Esophagus squamous epithelium (tissue), 5 donors: Measurements from ENCODE around the gene AUTS2. TPM values are rescaled to one million over a fixed set of nuclear protein-coding genes. Genes with fewer than 3 reads are reported as not detected.

Source experiments
- DNase-seq: peaks from one replicate; lab custom pipeline; 2025; lab: John Stamatoyannopoulos, UW
- H3K27ac ChIP-seq, 4 donors: fragments of 200-600 bp; sonication (generic); one replicate each; pipeline ENCODE4 v1.5.1; 2016 to 2019; ENCODE audit warnings: mild to moderate bottlenecking in 1 of 4
- H3K27me3 ChIP-seq, 4 donors: fragments of 200-600 bp; sonication (generic); 1 replicate in 3 of 4; 2 replicates in 1 of 4; pipeline versions ENCODE4 v1.5.1 to v1.6.0; 2017 to 2021; ENCODE audit warnings: antibody characterized with exemption in 1 of 4
- H3K36me3 ChIP-seq, 3 donors: fragments of 200-600 bp; sonication (generic); one replicate each; pipeline ENCODE4 v1.5.1; 2016 to 2019
- H3K4me1 ChIP-seq, 3 donors: fragments of 200-600 bp; sonication (generic); one replicate each; pipeline ENCODE4 v1.5.1; 2017 to 2019
- H3K4me3 ChIP-seq, 4 donors: fragments of 200-600 bp; sonication (generic); 1 replicate in 3 of 4; 2 replicates in 1 of 4; pipeline ENCODE4 v1.5.1; 2016 to 2019; ENCODE audit warnings: mild to moderate bottlenecking in 2 of 4, moderate library complexity in 1 of 4
- H3K9me3 ChIP-seq, 3 donors: fragments of 200-600 bp; sonication (generic); one replicate each; pipeline ENCODE4 v1.5.1; 2016 to 2019
- CTCF ChIP-seq, 6 experiments: fragments of 450-650 bp in 4 of 6; fragments of 200-600 bp in 2 of 6; sonication (generic) in 2 of 6; IDR thresholded peaks; one replicate each; pipeline ENCODE4 v1.5.1; 2016 to 2019; ENCODE audit warnings: antibody characterized with exemption in 6 of 6, mild to moderate bottlenecking in 4 of 6, moderate library complexity in 4 of 6
- POLR2A ChIP-seq, 4 donors: fragments of 450-650 bp; IDR thresholded peaks; one replicate each; pipeline ENCODE4 v1.6.1; 2017; ENCODE audit warnings: antibody characterized with exemption in 4 of 4, mild to moderate bottlenecking in 4 of 4, moderate library complexity in 3 of 4
- WGBS, 2 donors: methylation state at CpG; one replicate each; pipeline ENCODE4 v1.1.5; 2018; 5-methylcytosine and 5-hydroxymethylcytosine counted together
- intact Hi-C: fragments of 100-400 bp; cut with DNase I; formaldehyde crosslinking; loops from one replicate; pipeline ENCODE4 v1.15.0; 2022
- total RNA-seq, 4 donors: library from RNA; depleted of rRNA; stranded (reverse); fragments of >200 nt; gene quantifications; one replicate each; pipeline ENCODE4 v1.1.0, GENCODE V29; 2016
- donor health status: DM: yes; HTN: yes; CAD: no.

AUTS2 gene
- total RNA-seq, 4 donors from 2014 or later: 9.5 to 36.2 (median 23.0) TPM

GRCh38 chr7:69620063-69620462, 21.8 kb downstream of the AUTS2 start:
- Histone ChIP-seq H3K9me3 (no peaks in the 10 kb centered on the region), H3K4me1 (peaks cover 0 to 5% (median 0%) of the 10 kb centered on the region in 3 donors), H3K36me3 (no peaks in the 10 kb centered on the region), H3K4me3 (no peak overlapping the region), H3K27me3 (no peaks in the 10 kb centered on the region), H3K27ac (no peak overlapping the region)
- 42 to 56% methylated on average over 4 of the region's 4 CpGs for WGBS, 2 donors
- DNase-seq: no peak
- intact Hi-C loops: no loop called here
- no peak for TF ChIP-seq CTCF (IDR thresholded peaks at IDR 0.05)
- no peak for TF ChIP-seq POLR2A (IDR thresholded peaks at IDR 0.05)

GRCh38 chr7:69620650-69621049, 22.4 kb downstream of the AUTS2 start:
- WGBS, 2 donors: 84 to 92% methylated on average over 2 of the region's 2 CpGs
- intact Hi-C loops: no loop called here
- no peaks in the 10 kb centered on the region for H3K9me3 ChIP-seq
- TF ChIP-seq POLR2A (IDR thresholded peaks at IDR 0.05): no peak
- TF ChIP-seq CTCF (IDR thresholded peaks at IDR 0.05): no peak
- H3K4me1 ChIP-seq: peaks cover 0 to 5% (median 0%) of the 10 kb centered on the region in 3 donors
- no peaks in the 10 kb centered on the region for H3K27me3 ChIP-seq
- H3K27ac ChIP-seq: no peak overlapping the region
- DNase-seq: no peak
- H3K4me3 ChIP-seq: no peak overlapping the region
- no peaks in the 10 kb centered on the region for H3K36me3 ChIP-seq

- peaks cover 0 to 5% (median 0%) of the 10 kb centered on the region in 3 donors for H3K4me1 ChIP-seq
- H3K27me3 ChIP-seq: no peaks in the 10 kb centered on the region
- WGBS, 2 donors: 45 to 50% methylated on average over 2 of the region's 2 CpGs
- H3K36me3 ChIP-seq: no peaks in the 10 kb centered on the region
- no peaks in the 10 kb centered on the region for H3K9me3 ChIP-seq
- no peak for DNase-seq
- no peak for TF ChIP-seq CTCF (IDR thresholded peaks at IDR 0.05)
- H3K4me3 ChIP-seq: no peak overlapping the region
- intact Hi-C loops: no loop called here
- H3K27ac ChIP-seq: no peak overlapping the region
Measured at GRCh38 chr7:69622014-69622835, 23.9 kb downstream of the AUTS2 start.

- intact Hi-C loops: no loop called here
- WGBS, 2 donors: 50 to 71% methylated on average over 3 of the region's 3 CpGs
- Histone ChIP-seq H3K4me3 (no peak overlapping the region), H3K36me3 (no peaks in the 10 kb centered on the region), H3K27me3 (no peaks in the 10 kb centered on the region), H3K9me3 (no peaks in the 10 kb centered on the region), H3K27ac (no peak overlapping the region), H3K4me1 (peaks cover 0 to 5% (median 0%) of the 10 kb centered on the region in 3 donors)
- TF ChIP-seq POLR2A (IDR thresholded peaks at IDR 0.05) (no peak), CTCF (IDR thresholded peaks at IDR 0.05) (no peak)
- no peak for DNase-seq
Measured at GRCh38 chr7:69622960-69623359, 24.7 kb downstream of the AUTS2 start.

- H3K9me3 ChIP-seq: no peaks in the 10 kb centered on the region
- H3K27me3 ChIP-seq: no peaks in the 10 kb centered on the region
- H3K4me1 ChIP-seq: peaks cover 0 to 5% (median 0%) of the 10 kb centered on the region in 3 donors
- no peak for DNase-seq
- 79 to 81% methylated on average over 6 to 7 of the region's 8 CpGs for WGBS, 2 donors
- intact Hi-C loops: no loop called here
- TF ChIP-seq CTCF (IDR thresholded peaks at IDR 0.05) (no peak), POLR2A (IDR thresholded peaks at IDR 0.05) (no peak)
- H3K27ac ChIP-seq: no peak overlapping the region
- H3K4me3 ChIP-seq: no peak overlapping the region
- no peaks in the 10 kb centered on the region for H3K36me3 ChIP-seq
Measured at GRCh38 chr7:69624435-69625230, 26.4 kb downstream of the AUTS2 start.
